Neural cell (in vitro differentiated cells): ENCODE measurements around the gene ITGBL1. TPM values are rescaled to one million over a fixed set of nuclear protein-coding genes. Genes with fewer than 3 reads are reported as not detected.

Experiments
- H2AFZ ChIP-seq: fragments of 200-600, 300-800 bp; sonication (generic), shearing (Covaris generic); 2 replicates; pipeline ENCODE4 v1.6.0; 2014; ENCODE audit warnings: low read depth, mild to moderate bottlenecking, antibody characterized with exemption, low read length, moderate library complexity
- H3F3A ChIP-seq: fragments of 200-600 bp; shearing (Covaris generic); 2 replicates; pipeline ENCODE4 v1.6.1; 2016; ENCODE audit warnings: mild to moderate bottlenecking, moderate library complexity, mixed read lengths, antibody characterized with exemption, low read length; ENCODE audit not compliant: insufficient read depth, poor library complexity, severe bottlenecking
- H3K27ac ChIP-seq: fragments of 200-600, 300-800 bp; sonication (generic), shearing (Covaris generic); 2 replicates; pipeline ENCODE4 v1.5.1; 2014; ENCODE audit warnings: mild to moderate bottlenecking, low read length, moderate library complexity
- H3K27me3 ChIP-seq: fragments of 300-800, 200-600 bp; sonication (generic), shearing (Covaris generic); 2 replicates; pipeline ENCODE4 v1.6.0; 2014; ENCODE audit warnings: mild to moderate bottlenecking, low read depth, low read length, moderate library complexity; ENCODE audit not compliant: insufficient read depth
- H3K36me3 ChIP-seq: fragments of 300-800, 200-600 bp; sonication (generic), shearing (Covaris generic); 2 replicates; pipeline ENCODE4 v1.5.1; 2014; ENCODE audit warnings: mild to moderate bottlenecking, antibody characterized with exemption, low read length, moderate library complexity; ENCODE audit not compliant: insufficient read depth
- H3K4me2 ChIP-seq: fragments of 300-800, 200-600 bp; sonication (generic), shearing (Covaris generic); 2 replicates; pipeline ENCODE4 v1.6.0; 2014; ENCODE audit warnings: mild to moderate bottlenecking, low read length
- H3K4me3 ChIP-seq: fragments of 300-800, 200-600 bp; sonication (generic), shearing (Covaris generic); 2 replicates; pipeline ENCODE4 v1.5.1; 2014; ENCODE audit warnings: mild to moderate bottlenecking, low read length, moderate library complexity
- H3K79me2 ChIP-seq: fragments of 200-600 bp; shearing (Covaris generic); replicated peaks from 2 replicates; pipeline ENCODE4 v1.6.0; 2014; ENCODE audit warnings: mild to moderate bottlenecking, low read length, moderate library complexity; ENCODE audit not compliant: insufficient read depth
- H3K9ac ChIP-seq: fragments of 300-800, 200-600 bp; sonication (generic), shearing (Covaris generic); 2 replicates; pipeline ENCODE4 v1.6.1; 2016; ENCODE audit warnings: mild to moderate bottlenecking, low read length, mixed read lengths
- H3K9me2 ChIP-seq: fragments of 200-600 bp; shearing (Covaris generic); 2 replicates; pipeline ENCODE4 v1.6.1; 2016; ENCODE audit warnings: mild to moderate bottlenecking, low read length, mixed read lengths; ENCODE audit not compliant: insufficient read depth
- H3K9me3 ChIP-seq: fragments of 200-600, 300-800 bp; sonication (generic), shearing (Covaris generic); 2 replicates; pipeline ENCODE4 v1.6.1; 2016; ENCODE audit warnings: mild to moderate bottlenecking, mixed run types, low read length, moderate library complexity, mixed read lengths
- H4K20me1 ChIP-seq: fragments of 200-600 bp; shearing (Covaris generic); 2 replicates; pipeline ENCODE4 v1.6.1; 2016; ENCODE audit warnings: mild to moderate bottlenecking, mixed run types; ENCODE audit not compliant: insufficient read depth
- EP300 ChIP-seq: fragments of 450-650 bp; conservative IDR thresholded peaks from 2 replicates; pipeline ENCODE4 v1.6.1; 2014; ENCODE audit warnings: antibody characterized with exemption, mild to moderate bottlenecking, moderate library complexity; ENCODE audit not compliant: poor library complexity, severe bottlenecking
- EZH2 ChIP-seq: fragments of 200-600, 300-800 bp; shearing (Covaris generic), sonication (generic); IDR thresholded peaks from 2 replicates; pipeline ENCODE4 v1.6.1; 2014; ENCODE audit warnings: antibody characterized with exemption, low read length, borderline replicate concordance, mild to moderate bottlenecking; ENCODE audit not compliant: insufficient read depth, poor library complexity, severe bottlenecking
- MXI1 ChIP-seq: fragments of 450-650 bp; conservative IDR thresholded peaks from 2 replicates; pipeline ENCODE4 v1.6.1; 2014; ENCODE audit warnings: antibody characterized with exemption, mild to moderate bottlenecking; ENCODE audit not compliant: poor library complexity, severe bottlenecking
- POLR2AphosphoS5 ChIP-seq: IDR thresholded peaks from 2 replicates; pipeline ENCODE4 v1.6.1; 2012
- RAD21 ChIP-seq: fragments of 450-650 bp; conservative IDR thresholded peaks from 2 replicates; pipeline ENCODE4 v1.6.1; 2014; ENCODE audit warnings: antibody characterized with exemption, mild to moderate bottlenecking, moderate library complexity
- SMC3 ChIP-seq: fragments of 450-650 bp; conservative IDR thresholded peaks from 2 replicates; pipeline ENCODE4 v1.6.1; 2014; ENCODE audit warnings: antibody characterized with exemption, mild to moderate bottlenecking, moderate library complexity; ENCODE audit not compliant: poor library complexity
- TAF1 ChIP-seq: IDR thresholded peaks from 2 replicates; pipeline ENCODE4 v1.6.1; 2012; ENCODE audit warnings: low read depth
- polyA plus RNA-seq: library from polyadenylated mRNA; depleted of rRNA; stranded (reverse); fragments of >200 nt; gene quantifications from 2 replicates; pipeline ENCODE4 v1.2.3, GENCODE V29; 2014
- TF ChIP-seq, protein P1 (sequence below): IDR thresholded peaks from 2 replicates; pipeline ENCODE4 v1.6.1; 2012; ENCODE audit warnings: borderline replicate concordance
- TF ChIP-seq, protein P2 (sequence below): fragments of 450-650 bp; IDR thresholded peaks from 2 replicates; pipeline ENCODE4 v1.5.1; 2014; ENCODE audit warnings: antibody characterized with exemption, mild to moderate bottlenecking, moderate library complexity; ENCODE audit not compliant: poor library complexity, severe bottlenecking

Gene ITGBL1
- polyA plus RNA-seq, 1 donor from 2014 or later: 0.46 TPM

DNA sequence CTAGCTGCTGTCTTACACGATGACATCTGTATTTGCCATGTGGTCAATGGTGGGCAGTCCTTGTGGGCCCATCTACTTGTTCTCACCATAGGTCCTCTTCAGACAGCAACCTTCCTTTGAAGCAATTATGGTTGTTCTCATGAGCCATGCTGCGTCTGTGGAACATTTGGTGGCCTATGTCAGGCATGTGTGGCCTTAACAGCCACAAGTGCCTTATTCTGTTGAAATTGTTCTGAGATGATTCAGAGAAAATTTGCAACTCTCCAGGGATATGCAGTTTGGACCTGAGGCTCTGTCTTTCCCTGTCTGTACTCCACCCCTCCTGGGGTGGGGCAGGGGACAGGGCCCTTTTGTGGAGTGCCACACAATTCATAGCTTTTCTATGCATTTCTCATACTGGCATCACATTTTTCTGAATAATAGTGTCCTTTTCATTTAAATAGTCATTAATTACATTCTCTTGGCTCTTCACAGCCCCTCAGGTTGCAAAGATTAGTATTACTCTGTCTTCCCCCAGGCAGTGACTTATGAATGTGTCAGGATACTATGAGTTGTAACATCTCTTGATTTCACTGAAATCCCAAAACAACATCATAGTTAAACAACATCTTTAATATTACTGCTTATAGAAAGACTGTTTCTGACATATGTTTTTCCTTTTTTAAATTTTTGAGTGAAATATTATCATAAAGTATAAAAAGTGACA, 102.1 kb downstream of the ITGBL1 start:
- H2AFZ ChIP-seq: no peak overlapping the region
- H3K79me2 ChIP-seq: no peaks in the 10 kb centered on the region
- no peaks in the 10 kb centered on the region for H4K20me1 ChIP-seq
- no peak overlapping the region for H3K27ac ChIP-seq
- H3K4me3 ChIP-seq: no peak overlapping the region
- H3K36me3 ChIP-seq: no peaks in the 10 kb centered on the region
- H3F3A ChIP-seq: no peaks in the 10 kb centered on the region
- H3K9me3 ChIP-seq: no peaks in the 10 kb centered on the region
- H3K9me2 ChIP-seq: no peaks in the 10 kb centered on the region
- H3K9ac ChIP-seq: no peak overlapping the region
- no peak overlapping the region for H3K4me2 ChIP-seq
- TF ChIP-seq, protein P1, sequence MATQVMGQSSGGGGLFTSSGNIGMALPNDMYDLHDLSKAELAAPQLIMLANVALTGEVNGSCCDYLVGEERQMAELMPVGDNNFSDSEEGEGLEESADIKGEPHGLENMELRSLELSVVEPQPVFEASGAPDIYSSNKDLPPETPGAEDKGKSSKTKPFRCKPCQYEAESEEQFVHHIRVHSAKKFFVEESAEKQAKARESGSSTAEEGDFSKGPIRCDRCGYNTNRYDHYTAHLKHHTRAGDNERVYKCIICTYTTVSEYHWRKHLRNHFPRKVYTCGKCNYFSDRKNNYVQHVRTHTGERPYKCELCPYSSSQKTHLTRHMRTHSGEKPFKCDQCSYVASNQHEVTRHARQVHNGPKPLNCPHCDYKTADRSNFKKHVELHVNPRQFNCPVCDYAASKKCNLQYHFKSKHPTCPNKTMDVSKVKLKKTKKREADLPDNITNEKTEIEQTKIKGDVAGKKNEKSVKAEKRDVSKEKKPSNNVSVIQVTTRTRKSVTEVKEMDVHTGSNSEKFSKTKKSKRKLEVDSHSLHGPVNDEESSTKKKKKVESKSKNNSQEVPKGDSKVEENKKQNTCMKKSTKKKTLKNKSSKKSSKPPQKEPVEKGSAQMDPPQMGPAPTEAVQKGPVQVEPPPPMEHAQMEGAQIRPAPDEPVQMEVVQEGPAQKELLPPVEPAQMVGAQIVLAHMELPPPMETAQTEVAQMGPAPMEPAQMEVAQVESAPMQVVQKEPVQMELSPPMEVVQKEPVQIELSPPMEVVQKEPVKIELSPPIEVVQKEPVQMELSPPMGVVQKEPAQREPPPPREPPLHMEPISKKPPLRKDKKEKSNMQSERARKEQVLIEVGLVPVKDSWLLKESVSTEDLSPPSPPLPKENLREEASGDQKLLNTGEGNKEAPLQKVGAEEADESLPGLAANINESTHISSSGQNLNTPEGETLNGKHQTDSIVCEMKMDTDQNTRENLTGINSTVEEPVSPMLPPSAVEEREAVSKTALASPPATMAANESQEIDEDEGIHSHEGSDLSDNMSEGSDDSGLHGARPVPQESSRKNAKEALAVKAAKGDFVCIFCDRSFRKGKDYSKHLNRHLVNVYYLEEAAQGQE: no peak
- TF ChIP-seq, protein P2, sequence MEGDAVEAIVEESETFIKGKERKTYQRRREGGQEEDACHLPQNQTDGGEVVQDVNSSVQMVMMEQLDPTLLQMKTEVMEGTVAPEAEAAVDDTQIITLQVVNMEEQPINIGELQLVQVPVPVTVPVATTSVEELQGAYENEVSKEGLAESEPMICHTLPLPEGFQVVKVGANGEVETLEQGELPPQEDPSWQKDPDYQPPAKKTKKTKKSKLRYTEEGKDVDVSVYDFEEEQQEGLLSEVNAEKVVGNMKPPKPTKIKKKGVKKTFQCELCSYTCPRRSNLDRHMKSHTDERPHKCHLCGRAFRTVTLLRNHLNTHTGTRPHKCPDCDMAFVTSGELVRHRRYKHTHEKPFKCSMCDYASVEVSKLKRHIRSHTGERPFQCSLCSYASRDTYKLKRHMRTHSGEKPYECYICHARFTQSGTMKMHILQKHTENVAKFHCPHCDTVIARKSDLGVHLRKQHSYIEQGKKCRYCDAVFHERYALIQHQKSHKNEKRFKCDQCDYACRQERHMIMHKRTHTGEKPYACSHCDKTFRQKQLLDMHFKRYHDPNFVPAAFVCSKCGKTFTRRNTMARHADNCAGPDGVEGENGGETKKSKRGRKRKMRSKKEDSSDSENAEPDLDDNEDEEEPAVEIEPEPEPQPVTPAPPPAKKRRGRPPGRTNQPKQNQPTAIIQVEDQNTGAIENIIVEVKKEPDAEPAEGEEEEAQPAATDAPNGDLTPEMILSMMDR: no peak
- TF ChIP-seq POLR2AphosphoS5 (no peak), RAD21 (no peak), SMC3 (no peak), EP300 (no peak), MXI1 (no peak), EZH2 (no peak), TAF1 (no peak)
- no peaks in the 10 kb centered on the region for H3K27me3 ChIP-seq

DNA sequence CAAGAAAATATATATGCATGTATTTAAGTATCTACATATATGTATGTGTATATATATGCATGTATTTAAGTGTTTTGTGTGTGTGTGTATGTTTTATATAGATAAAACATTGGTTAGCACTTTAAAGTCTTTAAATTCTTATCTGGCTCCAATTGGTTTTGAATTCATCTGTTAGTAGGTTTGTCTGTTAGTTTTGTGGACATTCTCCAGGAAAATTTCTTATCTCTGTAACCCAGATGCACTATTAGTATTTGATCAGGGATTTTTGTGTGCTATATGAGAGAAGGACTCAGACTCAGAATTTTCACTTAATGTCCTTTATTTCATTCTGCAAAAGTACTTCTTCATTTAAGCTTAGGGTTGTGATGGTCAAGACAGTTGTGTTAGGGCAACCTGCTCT, 103.1 kb downstream of the ITGBL1 start:
- Histone ChIP-seq H3K27ac (no peak overlapping the region), H3K4me2 (no peak overlapping the region), H3K36me3 (no peaks in the 10 kb centered on the region), H3K9ac (no peak overlapping the region), H2AFZ (no peak overlapping the region), H3F3A (no peaks in the 10 kb centered on the region), H3K27me3 (no peaks in the 10 kb centered on the region), H3K9me2 (no peaks in the 10 kb centered on the region), H3K79me2 (no peaks in the 10 kb centered on the region), H3K9me3 (no peaks in the 10 kb centered on the region), H4K20me1 (no peaks in the 10 kb centered on the region), H3K4me3 (no peak overlapping the region)
- TF ChIP-seq SMC3: no peak
- TF ChIP-seq, protein P1: no peak
- TF ChIP-seq RAD21: no peak
- no peak for TF ChIP-seq TAF1
- no peak for TF ChIP-seq MXI1
- no peak for TF ChIP-seq POLR2AphosphoS5
- no peak for TF ChIP-seq EZH2
- TF ChIP-seq EP300: no peak
- TF ChIP-seq, protein P2: no peak
